K562 (cell line): ENCODE measurements around the gene ARFGEF3.

ENCODE experiments used
- CTCF ChIP-seq, 3 experiments: IDR thresholded peaks in 2 of 3; conservative IDR thresholded peaks in 1 of 3; 2 replicates each; pipeline ENCODE4 v1.5.1; 2011 to 2012; ENCODE audit warnings: low read length in 3 of 3, mild to moderate bottlenecking in 3 of 3, control low read depth in 2 of 3, improper control_type of control experiment in 1 of 3, inconsistent platforms in 1 of 3, low read depth in 1 of 3, mixed read lengths in 1 of 3, moderate library complexity in 1 of 3; ENCODE audit not compliant: insufficient read depth in 2 of 3
- REST ChIP-seq, 2 experiments: fragments of 450-650 bp; formaldehyde crosslinking in 1 of 2; IDR thresholded peaks; 2 replicates each; pipeline versions ENCODE4 v1.4.0 to v1.6.1; 2014 to 2020; ENCODE audit warnings: mild to moderate bottlenecking in 2 of 2, borderline replicate concordance in 1 of 2, low read depth in 1 of 2
- SIN3A ChIP-seq, 2 experiments: fragments of 150-350 bp in 1 of 2; IDR thresholded peaks; 2 replicates each; pipeline ENCODE4 v1.6.1; 2011 to 2016; ENCODE audit warnings: borderline replicate concordance in 2 of 2, low read depth in 2 of 2, low read length in 2 of 2, mild to moderate bottlenecking in 2 of 2, moderate library complexity in 2 of 2; ENCODE audit not compliant: control insufficient read depth in 1 of 2
- ZBED1 ChIP-seq: IDR thresholded peaks from 2 replicates; pipeline ENCODE4 v1.6.1; 2014

GRCh38 chr6:138357928-138358327 is 196.2 kb downstream of the ARFGEF3 start:
- TF ChIP-seq ZBED1 (no peak), CTCF (IDR thresholded peaks at IDR 0.05 in 2 of 3, conservative IDR thresholded peaks at IDR 0.05 in 1 of 3; ENCODE audit: insufficient read depth in 2 of 3, low read depth in 1 of 3, low read length in 3 of 3) (no peak), REST (IDR thresholded peaks at IDR 0.05; ENCODE audit: borderline replicate concordance) (no peak), REST (CRISPR knock-in tag; IDR thresholded peaks at IDR 0.05; ENCODE audit: low read depth) (no peak), SIN3A (IDR thresholded peaks at IDR 0.05; ENCODE audit: borderline replicate concordance in 2 of 2, control insufficient read depth in 1 of 2, low read depth in 2 of 2, low read length in 2 of 2) (no peak)
